Measurements from ENCODE around the gene CREB3L4. TPM values are rescaled to one million over a fixed set of nuclear protein-coding genes. Genes with fewer than 3 reads are reported as not detected.
A peak's percentile ranks its signal among the peaks of the same experiment; 100 is the strongest.

The CREB3L4 gene
- total and polyA plus RNA-seq, 7 donors = 3.7 to 12.6 (median 5.3) TPM

GRCh38 chr1:153958111-153958960 is 9.4 kb upstream of the CREB3L4 start, which contains the start of gene CRTC2:
Gene CRTC2 (minus strand): TSS chr1:153958612. CDS start chr1:153958497, 115 bp downstream.
- no peaks in the 10 kb centered on the region for H3K9me3 ChIP-seq
- peak within 1 kb of the TSS; percentile 97 for H3K4me3 ChIP-seq
- H3K27me3 ChIP-seq (ENCODE audit: insufficient read depth in 3 of 3, low read length in 2 of 3) = no peaks in the 10 kb centered on the region
- WGBS, 3 donors = 0 to 1% (median 1%) methylated on average over 66 to 75 of the region's 75 CpGs
- DNase-seq = peak; percentile 99
- no peak for TF ChIP-seq CTCF (IDR thresholded peaks at IDR 0.05)
- peak within 1 kb of the TSS; percentile 93 for H3K27ac ChIP-seq
- ATAC-seq = peak; percentile 85 to 90 (median 88)
- intact Hi-C loops (cut with DNase I) = no loop called here
- peaks cover 4 to 37% of the 10 kb centered on the region in 2 donors for H3K36me3 ChIP-seq (ENCODE audit: insufficient read depth in 1 of 2, low read depth in 1 of 2)
- peaks cover 46% of the 10 kb centered on the region for H3K4me1 ChIP-seq

DNA sequence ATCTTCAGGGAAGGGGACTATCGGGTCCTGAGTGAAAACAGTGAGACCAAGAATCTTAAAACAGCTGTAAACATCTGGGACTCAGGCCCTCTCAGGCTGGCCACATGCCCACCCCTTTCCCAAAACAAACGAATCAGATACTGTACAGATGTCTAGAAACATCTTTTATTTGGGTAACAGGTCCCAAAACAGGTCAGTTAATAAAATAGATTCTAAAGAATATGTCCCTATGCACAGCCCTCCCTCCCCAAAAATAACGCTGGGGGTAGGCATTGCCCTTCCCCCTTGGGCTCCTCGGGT is 8.8 kb upstream of the CREB3L4 start:
- Histone ChIP-seq H3K27ac (peak overlapping the region; percentile 93), H3K4me1 (peaks cover 47% of the 10 kb centered on the region), H3K27me3 (ENCODE audit: insufficient read depth in 3 of 3, low read length in 2 of 3) (no peaks in the 10 kb centered on the region), H3K36me3 (ENCODE audit: insufficient read depth in 1 of 2, low read depth in 1 of 2) (peaks cover 4 to 31% of the 10 kb centered on the region in 2 donors), H3K9me3 (no peaks in the 10 kb centered on the region), H3K4me3 (peak overlapping the region; percentile 97)
- 1 to 4% (median 4%) methylated on average over 4 of the region's 4 CpGs for WGBS, 3 donors
- intact Hi-C loops (cut with DNase I) = no loop called here
- TF ChIP-seq CTCF (IDR thresholded peaks at IDR 0.05) = no peak
- ATAC-seq (no peak), DNase-seq (peak in 1 of 2 donors; percentile 41)

- Histone ChIP-seq H3K27ac (peak overlapping the region; percentile 93), H3K36me3 (ENCODE audit: insufficient read depth in 1 of 2, low read depth in 1 of 2) (peaks cover 4 to 26% of the 10 kb centered on the region in 2 donors), H3K4me1 (peaks cover 52% of the 10 kb centered on the region), H3K4me3 (peak overlapping the region; percentile 97), H3K27me3 (ENCODE audit: insufficient read depth in 3 of 3, low read length in 2 of 3) (no peaks in the 10 kb centered on the region), H3K9me3 (no peaks in the 10 kb centered on the region)
- WGBS, 3 donors = 27 to 67% (median 46%) methylated on average over 3 of the region's 3 CpGs
- TF ChIP-seq CTCF (IDR thresholded peaks at IDR 0.05) = no peak
- DNase-seq (no peak), ATAC-seq (no peak)
- intact Hi-C loops (cut with DNase I) = no loop called here
Measured at GRCh38 chr1:153959454-153959853, 8.2 kb upstream of the CREB3L4 start.

- H3K27ac ChIP-seq = peak overlapping the region; percentile 93
- TF ChIP-seq CTCF (IDR thresholded peaks at IDR 0.05) = no peak
- ATAC-seq (no peak), DNase-seq (peak in 1 of 2 donors; percentile 58)
- H3K27me3 ChIP-seq (ENCODE audit: insufficient read depth in 3 of 3, low read length in 2 of 3) = no peaks in the 10 kb centered on the region
- H3K36me3 ChIP-seq (ENCODE audit: insufficient read depth in 1 of 2, low read depth in 1 of 2) = peaks cover 4 to 22% of the 10 kb centered on the region in 2 donors
- intact Hi-C loops (cut with DNase I) = no loop called here
- 38 to 54% (median 48%) methylated on average over 11 of the region's 11 CpGs for WGBS, 3 donors
- H3K9me3 ChIP-seq = no peaks in the 10 kb centered on the region
- H3K4me1 ChIP-seq = peaks cover 52% of the 10 kb centered on the region
- no peak overlapping the region for H3K4me3 ChIP-seq
Measured at GRCh38 chr1:153960206-153960605, 7.5 kb upstream of the CREB3L4 start.

All from psoas muscle (tissue), 8 donors.